HG03064 (cell line): ENCODE measurements around the gene STMP1.
"Not testable (repeated sequence)": the region's sequence is repeated elsewhere in the genome, so short reads cannot be mapped to it uniquely, and the experiment has no call there.

ENCODE experiments used
- ATAC-seq: cut with Tn5 transposase; IDR thresholded peaks from one replicate; pipeline ENCODE4 v1.9.1; 2021; ENCODE audit warnings: low read depth; ENCODE audit not compliant: unreplicated experiment

The STMP1 gene

DNA sequence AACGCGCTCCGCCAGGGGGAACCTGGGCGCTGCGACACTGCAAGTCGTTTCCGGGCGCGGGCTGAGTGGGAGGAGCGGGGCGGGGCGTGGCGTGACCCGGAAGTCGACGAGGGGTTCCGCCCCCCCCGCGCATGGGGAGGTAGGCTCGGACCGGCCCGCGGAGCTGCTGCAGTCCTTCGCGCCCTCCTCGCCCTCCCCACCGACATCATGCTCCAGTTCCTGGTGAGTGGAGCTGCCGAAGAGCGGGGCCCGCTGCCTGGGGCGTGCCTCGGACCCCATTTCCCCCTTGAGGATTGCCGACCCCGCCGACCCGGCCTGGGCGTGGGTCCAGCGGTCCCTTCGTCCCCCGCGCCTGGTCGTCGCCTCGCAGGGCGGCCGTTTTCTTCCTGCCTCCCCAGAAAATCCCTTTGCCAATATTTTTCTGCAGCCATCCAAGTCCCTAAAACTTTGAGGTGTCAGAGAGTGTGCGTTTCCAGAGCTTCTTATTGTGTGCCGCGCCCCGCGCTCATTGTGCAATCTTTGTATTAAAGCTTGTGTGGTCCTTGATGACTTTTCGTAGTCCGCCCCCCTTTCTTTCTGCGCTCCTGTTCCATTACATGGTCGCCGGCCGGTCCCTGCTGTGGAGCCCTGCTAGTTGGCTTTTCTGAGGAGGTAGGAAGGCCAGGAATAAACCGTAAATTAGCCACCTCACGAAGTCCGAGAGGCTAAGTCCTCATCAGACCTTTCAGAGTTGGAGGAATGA, at the start of gene STMP1:
Gene STMP1, plus strand, starts transcription at position 142 of the 742 bp plus-strand sequence.
- ATAC-seq, result peak; percentile 96

DNA sequence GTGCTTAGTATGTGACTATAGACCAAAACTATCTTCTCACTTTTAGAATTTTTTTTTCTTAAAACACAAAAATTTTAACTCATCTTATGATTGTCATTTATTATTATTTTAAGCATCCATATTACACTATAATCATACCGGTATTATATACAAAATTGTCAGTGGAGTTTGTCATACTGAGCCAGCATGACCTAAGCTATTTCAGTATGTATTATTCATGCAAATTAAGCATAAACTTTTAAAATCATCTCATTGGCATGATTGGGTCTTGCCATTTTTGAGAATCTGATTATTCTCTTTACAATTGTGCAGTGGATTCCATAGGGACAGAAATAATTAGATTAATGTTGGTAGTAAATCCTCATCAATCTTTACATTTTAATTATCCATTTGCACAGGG, 46.2 kb upstream of the STMP1 start:
- no peak for ATAC-seq

DNA sequence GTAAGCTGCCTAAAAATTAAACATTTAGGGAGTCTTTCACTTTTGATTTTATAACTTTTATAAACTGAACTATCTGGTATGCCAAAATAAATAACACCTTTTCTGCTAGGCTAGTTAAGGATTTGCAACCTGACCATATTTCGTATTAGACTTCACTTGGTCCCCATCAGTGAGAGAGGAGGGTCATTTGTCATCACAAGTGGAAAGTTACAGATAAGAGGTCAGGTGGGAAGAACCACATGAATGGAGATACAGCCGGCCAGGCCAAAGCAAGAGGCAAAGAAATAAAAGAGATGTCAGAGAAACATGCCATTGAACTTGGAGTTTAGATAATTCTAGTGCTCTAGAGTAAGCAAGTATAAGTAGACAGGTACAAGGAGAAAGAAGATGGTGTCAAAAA, 44.5 kb upstream of the STMP1 start:
- no peak for ATAC-seq

DNA sequence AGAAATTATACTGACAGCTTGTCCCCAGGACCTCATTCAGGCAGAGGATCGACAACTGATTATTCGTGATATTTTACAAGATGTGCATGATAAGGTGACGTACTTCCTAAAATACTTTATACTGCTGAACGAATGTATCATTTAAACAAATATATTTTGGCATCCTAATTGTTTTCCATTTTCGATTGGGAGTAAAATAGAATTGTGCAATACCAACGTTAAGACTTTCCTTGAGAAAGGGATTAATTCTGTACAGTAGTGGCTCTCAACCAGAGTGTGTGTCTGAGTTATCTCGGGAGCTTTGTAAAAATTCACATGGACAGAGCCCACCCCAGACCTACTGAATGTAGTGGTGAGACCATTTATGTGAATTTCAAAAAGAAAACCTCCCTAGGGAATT, 43.8 kb upstream of the STMP1 start:
- no peak for ATAC-seq

DNA sequence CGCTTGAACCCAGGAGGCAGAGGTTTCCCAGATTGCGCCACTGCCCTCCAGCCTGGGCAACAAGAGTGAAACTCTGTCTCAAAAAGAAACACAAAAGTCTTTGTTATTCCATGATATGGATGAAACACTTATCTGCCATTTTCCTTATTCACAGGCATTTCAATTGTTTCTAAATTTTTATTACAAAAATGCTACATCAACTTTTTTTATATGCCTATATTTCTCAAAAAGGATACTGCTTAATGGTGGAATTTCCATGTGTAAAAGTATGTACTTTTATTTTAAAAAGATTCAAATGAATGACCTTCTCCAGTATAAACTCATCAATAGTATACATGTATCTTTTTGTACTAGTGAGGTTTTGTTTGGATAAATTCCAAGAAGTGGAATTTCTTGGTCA, 41.9 kb upstream of the STMP1 start:
- no peak for ATAC-seq

DNA sequence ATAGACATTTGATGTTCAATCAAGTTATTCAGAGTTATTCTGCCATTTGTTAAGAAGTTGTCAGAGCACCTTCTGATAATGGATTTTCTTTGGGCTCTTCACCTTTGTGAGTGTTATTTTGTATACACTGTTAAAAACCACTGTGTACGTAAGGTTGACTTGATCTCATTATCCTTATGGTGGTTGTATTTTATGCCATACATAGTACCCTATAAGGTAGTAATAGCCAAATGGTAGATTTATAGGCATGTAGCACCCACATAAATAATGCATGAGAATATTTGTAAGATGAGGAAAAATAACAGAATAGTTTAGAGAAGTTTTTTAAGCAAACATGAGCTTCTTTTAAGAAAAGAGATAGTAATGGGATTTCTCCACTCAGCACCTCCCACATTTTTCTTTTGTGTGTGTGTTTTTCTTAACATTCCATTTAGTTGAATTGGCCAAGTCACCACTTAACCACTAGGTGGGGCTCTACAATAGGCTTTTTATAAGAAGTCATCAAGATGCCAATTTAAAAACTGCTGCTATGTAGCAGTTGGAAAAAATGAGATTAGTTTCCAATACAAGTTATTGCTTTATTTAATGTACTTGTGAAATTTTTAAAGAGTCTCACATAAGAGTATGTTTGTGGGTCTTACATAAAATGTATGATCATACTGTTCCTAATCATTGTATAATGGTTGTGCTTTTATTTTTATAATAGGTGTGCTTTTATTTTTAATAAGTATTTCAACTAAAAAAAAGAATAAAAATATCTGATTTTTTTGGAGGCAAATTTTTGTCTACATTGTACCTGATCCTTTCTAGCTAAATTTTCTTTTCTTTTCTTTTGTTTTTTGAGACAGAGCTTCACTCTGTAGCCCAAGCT, 41.1 kb upstream of the STMP1 start:
- no peak for ATAC-seq

DNA sequence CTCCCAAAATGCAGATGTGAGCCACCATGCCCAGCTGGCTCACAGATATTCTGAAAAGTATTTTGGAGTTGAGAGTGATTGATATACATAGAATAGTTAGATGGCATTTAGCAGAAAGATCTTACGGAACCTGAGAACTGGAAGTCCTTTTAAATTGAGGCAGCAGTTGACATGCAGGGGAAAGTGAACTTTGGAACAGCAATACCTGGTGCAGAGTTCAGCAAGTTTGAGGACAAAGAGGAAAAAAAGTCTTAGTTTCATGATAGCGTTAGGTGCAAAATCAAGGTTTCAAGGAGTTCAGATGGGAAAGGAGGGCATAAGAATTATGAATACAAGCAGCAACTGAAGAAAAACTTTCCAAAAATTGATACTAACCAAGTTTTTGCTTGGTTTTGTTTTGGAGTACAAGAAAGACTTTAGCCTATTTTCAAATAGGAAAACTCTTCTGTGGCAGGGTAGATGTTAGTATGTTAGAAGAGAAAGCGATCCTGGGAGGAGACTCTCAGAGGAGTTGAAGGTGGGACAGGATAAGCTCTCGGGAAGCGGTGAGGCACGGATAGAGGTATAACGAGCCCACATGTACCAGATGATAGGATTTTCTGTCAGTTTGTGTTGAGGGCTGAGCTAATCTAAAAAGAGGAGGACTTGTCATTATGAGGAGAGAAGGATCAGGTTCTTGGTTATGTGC, 28.0 kb upstream of the STMP1 start:
- no peak for ATAC-seq

DNA sequence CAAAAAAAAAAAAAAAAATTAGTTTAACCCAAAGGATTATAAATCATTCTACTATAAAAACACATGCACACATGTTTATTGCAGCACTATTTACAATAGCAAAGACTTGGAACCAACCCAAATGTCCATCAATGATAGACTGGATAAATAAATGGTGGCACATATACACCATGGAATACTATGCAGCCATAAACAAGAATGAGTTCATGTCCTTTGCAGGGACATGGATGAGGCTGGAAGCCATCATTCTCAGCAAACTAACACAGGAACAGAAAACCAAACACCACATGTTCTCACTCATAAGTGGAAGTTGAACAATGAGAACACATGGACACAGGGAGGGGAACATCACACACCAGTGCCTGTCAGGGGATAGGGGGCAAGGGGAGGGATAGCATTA, 22.6 kb upstream of the STMP1 start:
- not testable (repeated sequence) for ATAC-seq

DNA sequence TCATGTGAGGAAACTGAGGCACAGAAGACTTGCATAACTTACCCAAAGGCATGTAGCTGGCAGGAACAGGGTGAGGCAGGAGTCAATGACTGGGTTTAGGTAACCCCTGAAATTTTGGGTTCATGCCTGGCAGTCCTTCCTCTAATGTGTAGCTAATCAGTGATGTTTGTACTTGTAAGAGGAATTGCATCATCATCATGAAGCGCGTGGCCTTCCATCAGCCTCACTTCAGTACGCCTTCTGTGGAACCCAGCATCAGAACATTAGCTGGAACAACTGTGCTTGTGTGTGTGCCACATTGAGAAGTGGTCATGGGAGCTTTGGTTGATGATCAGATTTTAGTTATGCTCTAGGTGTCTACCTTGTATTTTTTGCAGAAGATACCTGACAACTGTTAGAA, 18.2 kb upstream of the STMP1 start:
- no peak for ATAC-seq

DNA sequence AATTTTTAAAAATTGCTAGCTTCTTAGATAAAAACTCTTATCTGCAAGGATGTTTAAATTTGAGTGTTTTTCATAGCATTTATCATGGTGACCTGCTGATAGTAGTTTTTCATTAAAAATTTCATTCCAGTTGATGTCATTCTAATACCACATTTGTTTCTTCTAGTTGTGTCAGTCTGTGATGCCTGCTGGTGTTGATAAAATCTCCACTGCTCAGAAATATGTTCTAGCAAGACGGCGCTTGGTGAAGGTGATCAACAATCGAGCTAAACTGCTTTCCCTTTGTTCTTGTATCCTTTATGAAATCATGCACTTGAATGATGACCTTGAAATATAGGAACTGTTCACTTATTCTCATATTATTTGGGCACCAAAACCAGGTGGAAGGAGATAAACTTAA, 17.6 kb upstream of the STMP1 start:
- ATAC-seq, result no peak

DNA sequence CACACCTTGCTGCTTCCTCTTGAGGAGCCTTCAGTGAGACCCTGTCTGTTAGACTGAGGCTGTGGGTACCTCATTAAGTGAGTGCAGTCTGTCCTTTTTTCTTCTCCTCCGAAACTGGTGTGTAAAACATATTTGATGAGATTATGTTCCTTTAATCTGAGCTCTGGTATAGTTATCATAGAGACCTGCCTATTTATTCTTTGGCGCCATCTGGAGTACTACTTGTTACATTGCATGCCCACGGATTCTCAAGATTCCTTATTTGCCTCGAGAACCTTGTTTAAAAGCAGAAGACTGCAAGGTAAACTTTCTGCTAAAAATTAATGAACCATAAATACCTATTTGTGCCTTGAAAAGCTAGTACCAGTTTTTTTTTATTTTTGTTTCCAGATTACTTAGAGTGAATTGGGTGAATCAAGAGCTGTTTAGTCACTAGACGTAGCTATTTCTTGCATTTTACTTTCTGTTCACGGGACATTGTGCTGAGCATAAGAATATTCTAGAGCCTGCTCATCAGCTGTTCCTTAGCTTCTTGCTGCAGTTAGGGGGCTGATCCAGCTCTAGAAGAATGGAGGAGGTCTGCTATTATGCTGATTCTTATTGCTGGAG, 16.9 kb upstream of the STMP1 start:
- no peak for ATAC-seq

DNA sequence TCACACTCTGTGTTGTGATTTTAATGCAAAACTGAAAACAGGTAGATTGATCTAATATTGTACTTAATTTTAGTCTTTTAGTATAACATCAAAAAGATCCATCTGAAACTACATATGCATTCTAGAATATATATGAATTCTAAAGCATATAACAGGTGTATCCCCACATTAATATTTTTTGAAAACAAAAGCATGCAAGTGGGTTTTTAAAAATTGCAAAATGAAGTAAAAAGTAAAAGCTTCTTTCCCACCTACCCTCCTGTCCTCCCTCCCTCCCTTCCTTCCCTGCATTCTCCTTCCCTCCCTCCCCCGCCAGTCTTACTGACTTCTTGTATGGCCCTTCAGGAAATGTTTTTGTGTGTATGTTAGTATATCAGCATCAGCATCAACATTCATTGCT, 14.6 kb upstream of the STMP1 start:
- no peak for ATAC-seq

DNA sequence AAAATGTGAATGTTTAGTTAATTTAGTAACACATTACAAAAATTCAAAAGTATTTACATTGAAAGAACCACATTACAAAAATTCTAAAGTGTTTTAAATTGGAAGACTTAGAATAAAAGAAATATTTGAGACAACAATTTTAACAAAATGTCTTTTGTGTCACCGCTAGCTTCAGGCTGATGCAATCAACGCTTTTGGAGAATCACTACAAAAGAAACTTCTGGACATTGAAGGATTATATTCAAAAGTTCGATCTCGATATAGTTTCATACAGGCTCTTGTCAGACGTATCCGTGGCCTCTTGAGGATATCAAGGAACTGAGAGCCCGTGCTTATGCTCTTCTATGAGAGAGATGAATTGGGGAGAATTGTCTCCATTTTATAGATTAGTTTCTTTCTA, 14.1 kb upstream of the STMP1 start:
- ATAC-seq, result no peak

DNA sequence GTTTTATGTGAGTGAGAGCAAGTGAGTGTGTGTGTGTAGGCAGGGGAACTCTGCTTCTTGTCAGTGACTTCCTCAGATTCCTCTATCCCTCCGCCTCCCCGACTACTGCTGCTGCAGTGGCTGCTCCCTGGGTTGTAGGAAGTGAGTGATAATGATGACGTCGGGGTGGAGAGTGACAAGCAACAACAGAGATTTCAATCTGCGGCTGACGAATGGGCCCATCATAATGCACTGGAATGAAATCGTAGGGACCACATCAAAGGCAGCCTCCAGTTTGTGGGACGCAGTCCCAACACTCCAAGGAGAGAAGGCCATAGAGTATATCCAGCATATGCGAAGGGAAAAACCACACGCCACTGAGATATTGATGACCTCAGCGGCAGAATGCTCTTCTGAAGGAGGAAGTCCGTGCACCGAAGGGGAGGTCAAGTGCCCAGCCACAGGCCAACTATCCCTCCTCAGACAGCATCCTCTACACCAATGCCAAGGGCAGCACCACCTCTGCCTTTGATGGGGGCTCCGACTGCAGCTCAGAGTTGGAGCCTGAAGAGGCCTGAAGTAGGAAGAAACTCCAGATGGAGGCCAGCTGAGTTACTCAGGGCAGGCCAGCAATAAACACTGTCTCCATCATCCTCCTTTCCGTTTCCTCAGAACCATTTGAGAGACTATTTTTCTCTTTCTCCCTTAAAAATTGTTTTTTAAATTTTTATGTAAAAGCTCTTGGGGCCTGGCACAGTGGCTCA, 11.3 kb upstream of the STMP1 start:
- no peak for ATAC-seq

DNA sequence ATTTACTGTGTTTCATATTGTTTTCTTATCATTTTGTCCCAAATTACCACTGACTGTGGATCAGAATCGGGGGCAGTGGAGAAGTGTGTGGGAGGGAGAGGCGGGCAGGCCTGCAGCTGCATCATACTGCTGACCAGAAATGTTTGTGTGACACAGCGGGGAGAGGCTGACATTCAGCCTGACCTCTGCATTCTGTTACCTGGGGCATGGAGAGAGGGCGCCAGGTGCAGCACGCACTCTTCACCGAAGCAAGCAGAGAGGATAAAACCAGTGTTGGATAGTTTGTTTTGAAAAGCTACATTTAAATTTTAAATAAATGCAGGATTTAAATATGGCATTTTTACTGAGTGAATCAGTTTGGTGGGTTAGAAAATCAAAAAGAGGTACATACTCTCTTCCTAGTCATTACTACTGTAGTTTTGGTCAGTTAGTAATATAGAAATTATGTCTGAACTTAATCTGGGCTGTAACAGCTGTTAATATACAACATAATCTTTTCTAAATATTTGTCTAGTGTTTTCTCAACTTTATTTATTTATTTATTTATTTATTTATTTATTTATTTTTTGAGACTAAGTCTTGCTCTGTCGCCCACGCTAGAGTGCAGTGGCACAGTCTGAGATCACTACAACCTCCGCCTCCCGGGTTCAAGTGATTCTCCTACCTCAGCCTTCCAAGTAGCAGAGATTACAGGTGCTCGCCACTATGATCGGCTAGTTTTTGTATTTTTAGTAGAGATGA, 8.8 kb upstream of the STMP1 start:
- no peak for ATAC-seq

DNA sequence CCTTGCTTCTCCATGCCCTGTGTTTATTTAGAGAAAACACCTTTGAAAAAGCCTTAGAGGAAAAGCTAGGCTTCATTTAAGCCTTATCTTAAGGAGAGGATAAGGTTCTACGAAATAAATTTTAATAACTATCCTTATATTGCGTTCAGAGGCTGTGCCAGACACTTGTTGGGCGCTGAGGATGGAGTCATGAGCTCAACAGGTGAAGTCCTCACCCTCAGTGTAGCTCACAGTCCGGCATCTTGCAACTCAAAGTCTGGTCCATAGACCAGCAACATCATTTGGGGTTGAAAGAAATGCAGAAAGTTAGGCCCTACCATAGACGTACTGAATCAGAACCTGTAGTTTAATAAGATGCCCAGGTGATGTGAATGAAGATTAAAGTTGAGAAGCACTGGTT, 3.8 kb upstream of the STMP1 start:
- no peak for ATAC-seq

DNA sequence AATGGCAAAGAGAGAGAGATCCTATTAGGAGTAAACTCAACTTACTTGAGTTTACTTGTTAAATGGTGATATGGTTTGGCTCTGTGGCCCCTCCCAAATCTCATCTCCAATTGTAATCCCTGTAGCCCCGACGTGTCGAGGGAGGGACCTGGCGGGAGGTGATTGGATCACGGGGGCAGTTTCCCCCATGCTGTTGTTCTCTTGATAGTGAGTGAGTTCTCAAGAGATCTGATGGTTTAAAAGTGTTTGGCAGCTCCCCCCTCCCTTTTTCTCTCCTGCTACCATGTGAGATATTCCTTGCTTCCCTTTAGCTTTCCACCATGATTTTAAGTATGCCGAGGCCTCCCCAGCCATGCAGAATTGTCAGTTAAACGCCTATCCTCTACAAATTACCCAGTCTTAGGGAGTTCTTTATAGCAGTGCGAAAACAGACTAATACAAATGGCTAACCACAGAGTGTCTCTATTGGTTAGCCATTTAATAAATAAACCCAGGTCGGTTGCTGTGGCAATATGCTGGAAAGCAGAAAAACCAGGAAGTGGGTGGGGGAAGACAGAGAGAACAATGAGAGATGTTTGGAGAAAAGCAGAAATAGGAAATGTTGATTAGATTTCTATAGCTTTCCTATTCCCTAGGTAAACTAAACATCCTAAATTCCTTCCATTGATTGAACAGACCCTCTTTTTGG, 3.0 kb upstream of the STMP1 start:
- ATAC-seq, result no peak

DNA sequence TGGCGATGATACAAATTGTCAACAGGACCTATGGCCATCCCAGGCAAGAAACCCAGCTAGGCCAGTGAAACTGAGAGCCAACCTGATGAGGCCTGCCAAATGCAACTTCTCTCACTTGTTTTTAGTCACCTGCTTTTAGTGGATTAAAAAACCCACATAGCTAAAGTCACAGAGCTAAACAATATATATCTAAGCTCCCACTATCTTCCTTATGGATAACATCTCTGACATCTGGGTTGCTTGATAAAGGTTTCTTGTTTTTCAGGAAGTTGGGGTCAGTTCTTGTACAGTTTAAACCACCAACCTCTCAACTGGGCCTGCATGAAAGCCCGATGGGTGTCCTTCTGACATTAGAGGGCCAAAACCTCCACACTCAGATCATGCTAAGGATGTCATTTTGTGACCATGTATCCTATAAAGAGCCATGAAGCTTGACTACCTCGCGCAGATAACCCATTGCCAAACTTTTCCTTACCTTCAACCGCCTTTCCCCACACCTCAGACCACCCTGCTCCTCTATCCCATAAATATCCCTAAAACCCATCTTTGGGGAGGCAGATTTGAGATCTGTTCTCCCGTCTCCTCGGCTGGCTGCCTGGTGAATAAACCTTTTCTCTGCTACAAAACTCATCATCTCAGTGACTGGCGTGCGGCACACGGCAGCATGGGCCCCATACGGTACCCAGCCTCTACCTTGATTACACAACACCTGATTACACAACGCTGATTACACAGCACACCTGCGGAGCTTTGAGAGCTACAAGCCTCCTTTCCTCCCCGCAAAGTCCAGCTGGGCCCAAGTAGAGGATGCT, 797 bp upstream of the STMP1 start:
- ATAC-seq, result no peak

DNA sequence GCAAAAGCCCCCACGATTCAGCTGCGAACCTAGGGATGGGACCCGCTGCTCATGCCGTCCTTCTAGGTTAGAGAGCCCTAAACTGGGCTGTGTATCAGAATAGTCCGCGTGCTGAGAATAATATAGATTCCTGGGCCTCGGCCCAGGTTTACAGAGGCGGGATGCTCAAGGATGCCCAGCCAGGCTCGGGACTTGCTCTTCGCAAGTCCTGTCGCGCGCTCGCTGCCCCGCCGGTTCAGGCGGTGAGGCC, 266 bp upstream of the STMP1 start:
- ATAC-seq, result no peak
